Limb (tissue), 2 donors: ENCODE results near the gene RNU6-7.

Source experiments
- DNase-seq, 2 donors: peaks; one replicate each; pipeline ENCODE4 v3.0.0-alpha.2; 2016; ENCODE audit errors: extremely low spot score in 2 of 2

The RNU6-7 gene

GRCh38 chr14:32203928-32204357, 2.1 kb downstream of the RNU6-7 start:
- DNase-seq, result peak in 1 of 2 donors; percentile 43

DNA sequence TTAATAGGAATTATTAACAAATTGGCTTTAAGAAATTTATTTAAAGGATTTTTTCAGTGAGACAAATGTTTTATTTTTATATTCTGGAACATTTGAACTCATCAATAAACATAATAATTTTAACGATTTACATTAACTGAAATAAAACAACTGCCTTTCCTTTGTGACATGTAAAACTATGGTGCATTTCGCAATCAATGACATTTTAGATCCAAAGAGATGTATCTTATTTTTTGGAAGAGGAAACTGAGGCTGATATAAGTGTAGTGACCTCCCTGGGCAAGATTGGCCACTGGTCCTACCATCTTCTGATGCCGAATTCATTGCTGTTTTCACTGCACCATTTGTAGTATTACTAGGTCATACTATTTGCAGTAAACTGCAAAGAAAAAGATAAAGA, 3.7 kb downstream of the RNU6-7 start:
- no peak for DNase-seq

DNA sequence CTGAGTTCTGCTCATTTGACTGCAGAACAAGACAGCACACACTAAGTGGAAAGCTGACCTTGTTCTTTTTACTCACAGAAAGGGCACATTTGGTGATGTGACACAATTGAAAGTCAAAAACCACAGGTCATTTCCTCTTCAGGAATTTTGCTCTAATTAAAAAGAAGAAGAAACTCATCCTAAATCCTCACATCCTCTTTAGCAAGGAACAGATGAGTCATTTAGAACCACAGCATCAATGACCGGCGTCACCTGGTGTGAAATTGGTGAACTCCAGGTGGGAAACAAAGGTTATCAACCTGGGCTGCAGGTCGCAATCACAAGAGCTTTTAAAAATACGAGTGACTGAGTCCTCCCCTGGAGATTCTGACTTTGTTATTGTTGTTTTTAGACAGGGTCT, 4.1 kb downstream of the RNU6-7 start:
- DNase-seq, result no peak

DNA sequence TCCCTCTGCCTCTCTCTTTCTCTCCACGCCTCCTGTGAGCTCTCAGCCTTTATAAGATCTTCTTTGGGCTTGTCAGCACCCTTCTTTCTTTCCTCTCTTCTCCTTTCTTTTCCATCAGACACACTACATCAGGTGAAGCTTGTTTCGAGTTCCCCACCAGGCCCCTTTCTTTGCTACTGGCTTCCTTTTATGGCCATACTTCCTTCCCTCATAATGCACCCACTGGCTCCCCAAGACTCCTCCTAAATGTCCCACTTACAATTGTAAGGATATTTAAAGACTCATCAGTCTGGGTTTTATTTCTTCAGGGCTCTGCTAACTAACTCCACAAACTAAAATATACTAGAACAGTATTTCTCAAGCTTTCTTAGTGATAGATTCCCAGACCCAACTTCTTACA, 4.7 kb downstream of the RNU6-7 start:
- DNase-seq, result no peak

GRCh38 chr14:32208490-32208889, 6.6 kb downstream of the RNU6-7 start:
- no peak for DNase-seq

- DNase-seq, result no peak
Observed at GRCh38 chr14:32209471-32209870, 7.6 kb downstream of the RNU6-7 start.

DNA sequence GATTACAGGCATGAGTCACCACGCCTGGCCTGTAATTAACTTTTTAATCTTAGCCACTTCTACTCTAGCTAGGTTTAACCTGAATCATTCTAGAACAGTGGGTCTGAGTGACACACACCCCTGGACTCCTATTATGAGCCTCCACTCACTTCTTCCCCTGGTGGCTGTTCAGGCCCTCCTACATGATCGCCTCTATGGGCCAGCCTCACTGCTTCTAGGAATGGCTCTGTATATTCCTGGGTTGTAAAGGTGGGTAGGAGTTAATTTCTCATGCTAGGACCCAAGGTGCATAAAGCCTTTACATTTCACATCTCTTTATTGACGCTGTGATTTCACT, 9.2 kb downstream of the RNU6-7 start:
- no peak for DNase-seq

DNA sequence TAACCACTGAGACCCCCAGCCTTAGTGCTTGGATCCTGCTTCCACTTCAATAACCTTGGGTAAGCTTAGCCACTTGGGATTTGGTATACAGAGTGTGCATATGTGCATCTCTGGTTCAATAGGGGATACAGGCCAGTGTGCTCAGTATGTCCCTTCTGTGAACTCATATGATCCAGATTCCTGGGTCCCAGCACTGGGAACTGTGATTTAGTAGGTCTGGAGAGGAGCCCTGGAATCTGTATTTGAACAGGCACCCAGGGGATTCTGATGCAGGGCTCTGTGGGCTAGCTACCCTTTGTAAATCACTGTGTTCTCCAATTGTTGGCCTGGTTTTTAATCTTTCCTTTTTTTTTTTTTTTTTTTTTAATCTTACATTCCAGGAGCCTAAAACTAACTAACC, 11.0 kb downstream of the RNU6-7 start:
- no peak for DNase-seq

- DNase-seq, result no peak
Observed at GRCh38 chr14:32217301-32217700, 15.5 kb downstream of the RNU6-7 start.

- peak in 1 of 2 donors; percentile 32 for DNase-seq
Observed at GRCh38 chr14:32224737-32225377, 23.0 kb downstream of the RNU6-7 start.

GRCh38 chr14:32225378-32225920, 23.6 kb downstream of the RNU6-7 start:
- DNase-seq, result no peak

GRCh38 chr14:32226056-32226455, 24.2 kb downstream of the RNU6-7 start:
- DNase-seq, result no peak

DNA sequence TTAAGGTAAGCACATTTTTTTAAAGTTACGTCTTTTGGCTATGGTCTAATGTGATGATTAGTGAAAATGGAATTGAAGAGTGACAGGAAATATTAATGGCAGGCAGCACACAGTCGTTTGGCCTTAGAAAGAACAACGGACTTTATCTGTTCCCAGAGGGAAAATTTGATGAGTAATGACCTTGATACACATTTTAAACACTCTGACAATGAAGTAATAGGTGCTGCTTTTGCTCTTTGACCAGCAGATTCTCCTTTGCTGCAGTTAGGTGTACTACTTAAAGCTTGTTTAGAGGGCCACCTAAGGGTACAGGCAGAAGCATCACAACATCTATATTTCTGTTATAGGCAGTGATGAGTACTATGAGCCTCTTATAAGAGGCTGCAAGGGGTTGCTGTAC, 28.3 kb downstream of the RNU6-7 start:
- no peak for DNase-seq

GRCh38 chr14:32230695-32231280, 28.9 kb downstream of the RNU6-7 start:
- DNase-seq, result no peak

GRCh38 chr14:32232481-32232880, 30.6 kb downstream of the RNU6-7 start:
- DNase-seq, result no peak

DNA sequence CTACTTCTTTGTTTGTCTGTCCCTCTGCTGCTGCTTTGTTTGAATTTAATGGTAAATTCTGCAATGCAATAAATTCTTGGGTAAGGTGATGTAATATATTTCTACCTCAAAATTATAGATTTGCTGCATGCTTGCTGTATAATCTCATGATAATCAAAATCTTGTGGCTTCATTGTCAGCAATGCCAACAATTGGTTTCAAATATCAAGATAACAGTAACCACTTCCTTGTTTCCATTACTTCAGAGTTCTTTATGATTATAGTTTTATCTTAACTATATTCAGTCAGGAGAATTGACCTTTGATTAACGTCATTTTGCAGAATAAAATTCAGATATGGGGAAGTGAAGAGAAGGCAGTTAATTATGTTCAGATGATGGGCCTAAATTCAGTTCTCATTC, 31.4 kb downstream of the RNU6-7 start:
- DNase-seq, result no peak

- DNase-seq, result no peak
Observed at GRCh38 chr14:32244404-32244803, 42.6 kb downstream of the RNU6-7 start.

- no peak for DNase-seq
Observed at GRCh38 chr14:32246751-32247150, 44.9 kb downstream of the RNU6-7 start.

GRCh38 chr14:32249371-32249770, 47.5 kb downstream of the RNU6-7 start:
- no peak for DNase-seq

GRCh38 chr14:32249780-32250179, 47.9 kb downstream of the RNU6-7 start:
- no peak for DNase-seq

DNA sequence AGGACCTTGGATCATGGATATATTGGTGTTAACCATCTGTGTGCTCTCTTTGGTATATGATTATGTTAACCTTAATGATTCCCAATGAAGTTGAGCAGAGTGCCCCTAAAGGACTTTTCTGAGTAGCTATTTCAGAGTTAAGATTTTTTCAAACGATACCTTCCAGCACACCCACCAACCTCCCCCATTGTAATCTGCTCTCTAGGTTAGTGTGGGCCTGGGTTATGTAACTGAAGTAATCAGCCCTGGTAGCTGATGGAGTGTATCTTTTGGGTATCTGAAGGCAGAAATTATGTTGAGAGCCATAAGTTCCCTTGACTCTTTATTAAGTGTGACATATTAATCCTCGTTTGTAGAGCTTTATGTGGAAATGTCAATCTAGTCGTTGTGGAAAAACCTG, 48.8 kb downstream of the RNU6-7 start:
- DNase-seq, result no peak

DNA sequence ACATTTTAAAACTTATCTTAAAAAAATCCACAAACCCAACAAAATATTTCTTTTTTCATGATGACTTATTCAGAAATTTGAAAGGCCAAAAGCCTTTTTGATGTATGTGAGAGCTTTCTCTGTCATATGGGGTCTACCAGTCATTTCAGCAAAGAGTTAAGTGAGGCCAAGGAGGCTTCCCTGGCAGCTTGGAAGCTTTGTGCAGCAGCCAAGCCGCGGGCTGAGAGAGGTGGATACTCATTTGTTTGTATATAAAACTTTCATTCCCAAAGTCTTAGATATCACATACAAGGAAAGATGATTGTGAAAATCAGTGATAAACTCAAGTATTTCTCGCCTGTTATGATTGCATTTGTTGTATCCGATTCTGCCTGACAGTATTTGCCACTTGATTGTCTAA, 49.7 kb downstream of the RNU6-7 start:
- DNase-seq, result no peak
